MM.1S (cell line): ENCODE measurements around the gene SH2D7.

ENCODE experiments used
- DNase-seq: peaks from one replicate; pipeline ENCODE4 v3.0.0-alpha.2; 2015
- H2AFZ ChIP-seq: fragments of 300-600 bp; sonication (generic); 2 replicates; pipeline ENCODE4 v1.6.0; 2016; ENCODE audit warnings: antibody characterized with exemption, low read length
- H3F3A ChIP-seq: fragments of 300-600 bp; sonication (generic); 2 replicates; pipeline ENCODE4 v1.6.1; 2016; ENCODE audit warnings: mild to moderate bottlenecking, antibody characterized with exemption, low read length, moderate library complexity, mixed read lengths; ENCODE audit not compliant: insufficient read depth
- H3K27ac ChIP-seq: fragments of 300-600 bp; sonication (generic); 2 replicates; pipeline ENCODE4 v1.5.1; 2016; ENCODE audit warnings: mild to moderate bottlenecking, low read length
- H3K27me3 ChIP-seq: fragments of 300-600 bp; sonication (generic); replicated peaks from 2 replicates; pipeline ENCODE4 v1.6.0; 2016; ENCODE audit warnings: low read length; ENCODE audit not compliant: insufficient read depth
- H3K36me3 ChIP-seq: fragments of 300-600 bp; sonication (generic); replicated peaks from 2 replicates; pipeline ENCODE4 v1.6.1; 2016; ENCODE audit warnings: mild to moderate bottlenecking, low read length, mixed read lengths; ENCODE audit not compliant: insufficient read depth
- H3K4me1 ChIP-seq: fragments of 300-600 bp; sonication (generic); 2 replicates; pipeline ENCODE4 v1.6.1; 2016; ENCODE audit warnings: low read length, mixed read lengths
- H3K4me2 ChIP-seq: fragments of 300-600 bp; sonication (generic); 2 replicates; pipeline ENCODE4 v1.6.0; 2016; ENCODE audit warnings: low read depth, low read length
- H3K4me3 ChIP-seq: fragments of 300-600 bp; sonication (generic); 2 replicates; pipeline ENCODE4 v1.5.1; 2016; ENCODE audit warnings: low read length, mixed read lengths
- H3K79me2 ChIP-seq: fragments of 300-600 bp; sonication (generic); 2 replicates; pipeline ENCODE4 v1.6.1; 2016; ENCODE audit warnings: mixed run types, low read length, mixed read lengths
- H3K9ac ChIP-seq: fragments of 300-600 bp; sonication (generic); 2 replicates; pipeline ENCODE4 v1.6.1; 2016; ENCODE audit warnings: low read length, mixed read lengths
- H3K9me2 ChIP-seq: fragments of 300-600 bp; sonication (generic); replicated peaks from 2 replicates; pipeline ENCODE4 v1.6.1; 2016; ENCODE audit warnings: mild to moderate bottlenecking, low read length, mixed read lengths; ENCODE audit not compliant: insufficient read depth
- H3K9me3 ChIP-seq: fragments of 300-600 bp; sonication (generic); replicated peaks from 2 replicates; pipeline ENCODE4 v1.6.1; 2016; ENCODE audit warnings: mild to moderate bottlenecking, low read length, mixed read lengths; ENCODE audit not compliant: insufficient read depth
- H4K20me1 ChIP-seq: fragments of 300-600 bp; sonication (generic); 2 replicates; pipeline ENCODE4 v1.6.1; 2016; ENCODE audit warnings: mild to moderate bottlenecking, low read length, moderate library complexity, mixed read lengths; ENCODE audit not compliant: insufficient read depth
- EZH2 ChIP-seq: fragments of 300-600 bp; sonication (generic); optimal IDR thresholded peaks from 2 replicates; pipeline ENCODE3; 2017; ENCODE audit warnings: low read depth, mild to moderate bottlenecking, antibody characterized with exemption, low read length, mixed read lengths
- EZH2phosphoT487 ChIP-seq: fragments of 300-600 bp; sonication (generic); IDR thresholded peaks from 2 replicates; pipeline ENCODE4 v1.6.1; 2018; ENCODE audit warnings: antibody characterized with exemption, low read length
- TF ChIP-seq, protein P1 (sequence below): fragments of 300-600 bp; sonication (generic); IDR thresholded peaks from 2 replicates; pipeline ENCODE4 v1.5.1; 2016; ENCODE audit warnings: antibody characterized with exemption, low read length, mixed read lengths

SH2D7 gene

DNA sequence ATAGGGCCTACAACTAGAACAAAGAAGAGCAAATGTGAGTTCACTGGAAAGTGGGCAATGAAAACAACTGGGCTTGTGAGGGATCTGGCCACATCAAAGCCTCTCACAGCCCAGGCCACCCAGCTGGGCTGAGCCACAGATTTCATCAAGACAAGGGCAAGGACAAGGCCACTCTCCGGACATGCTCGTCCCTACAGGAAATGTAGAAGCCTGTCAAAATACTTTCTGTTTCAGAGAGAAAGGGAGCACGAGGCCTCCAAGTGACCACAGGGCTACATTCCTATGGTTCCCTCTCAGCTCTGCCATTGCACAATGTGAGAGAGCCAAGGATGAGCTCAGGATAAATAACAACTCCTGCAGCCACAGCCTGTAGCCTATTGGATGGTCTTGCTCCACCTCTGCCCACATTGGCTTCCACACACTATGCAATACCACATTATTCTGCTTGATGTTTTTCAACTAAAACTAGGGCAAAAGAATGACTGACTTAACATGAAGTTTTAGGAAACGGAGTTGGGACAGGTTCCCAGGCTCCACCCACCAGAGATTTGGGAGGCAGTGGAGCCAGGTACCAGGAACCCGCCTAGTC lies 27.0 kb upstream of the SH2D7 start:
- peak; percentile 67 for DNase-seq
- H3K79me2 ChIP-seq: peaks cover 86% of the 10 kb centered on the region

DNA sequence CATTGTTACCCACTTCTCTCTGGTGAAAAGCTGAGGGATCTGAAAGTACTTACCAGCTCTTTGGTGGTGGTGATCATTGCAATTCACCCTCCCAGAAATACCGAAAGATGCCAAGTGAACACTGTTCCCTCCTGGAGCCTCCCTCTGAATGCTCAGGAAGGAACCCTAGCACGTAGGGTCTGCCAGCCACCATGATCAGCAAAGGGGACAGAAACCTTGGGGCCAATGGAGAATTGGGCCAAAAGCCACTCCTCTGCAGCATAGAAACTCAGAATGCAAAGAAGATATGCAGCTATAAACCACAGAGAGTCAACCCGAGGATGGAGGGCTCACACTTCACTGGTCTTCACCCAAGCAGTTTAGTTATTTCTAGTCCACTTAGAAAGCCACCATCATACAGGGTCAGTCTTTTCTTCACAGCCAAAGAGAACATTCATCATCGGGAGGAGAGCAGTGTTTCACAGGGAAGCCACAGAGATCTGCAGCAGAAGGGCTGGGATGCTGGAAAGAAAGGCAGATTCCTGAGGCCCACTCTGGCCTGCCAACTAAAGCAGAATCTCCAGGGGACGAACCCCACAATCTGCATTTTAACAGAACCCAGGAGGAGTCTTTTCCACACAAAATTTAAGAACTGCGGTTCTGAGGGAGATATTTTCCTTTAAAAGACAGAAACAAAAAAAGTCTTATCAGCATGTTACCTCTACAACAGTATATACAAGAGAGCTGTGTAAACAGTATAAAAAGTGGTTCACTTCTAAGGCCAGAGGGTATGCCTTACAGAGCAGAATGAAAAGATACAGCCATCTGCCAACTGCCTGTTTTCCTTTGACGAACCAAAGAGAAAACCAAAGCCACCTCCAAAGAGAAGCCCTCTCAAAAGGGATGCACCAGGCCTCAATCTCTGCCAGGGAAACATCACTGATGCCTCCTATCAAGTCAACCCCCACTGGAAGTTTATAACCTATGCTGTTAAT lies 26.1 kb upstream of the SH2D7 start:
- H3K9ac ChIP-seq: no peak overlapping the region
- no peaks in the 10 kb centered on the region for H3K36me3 ChIP-seq
- TF ChIP-seq EZH2 (no peak), EZH2phosphoT487 (no peak)
- TF ChIP-seq, protein P1, sequence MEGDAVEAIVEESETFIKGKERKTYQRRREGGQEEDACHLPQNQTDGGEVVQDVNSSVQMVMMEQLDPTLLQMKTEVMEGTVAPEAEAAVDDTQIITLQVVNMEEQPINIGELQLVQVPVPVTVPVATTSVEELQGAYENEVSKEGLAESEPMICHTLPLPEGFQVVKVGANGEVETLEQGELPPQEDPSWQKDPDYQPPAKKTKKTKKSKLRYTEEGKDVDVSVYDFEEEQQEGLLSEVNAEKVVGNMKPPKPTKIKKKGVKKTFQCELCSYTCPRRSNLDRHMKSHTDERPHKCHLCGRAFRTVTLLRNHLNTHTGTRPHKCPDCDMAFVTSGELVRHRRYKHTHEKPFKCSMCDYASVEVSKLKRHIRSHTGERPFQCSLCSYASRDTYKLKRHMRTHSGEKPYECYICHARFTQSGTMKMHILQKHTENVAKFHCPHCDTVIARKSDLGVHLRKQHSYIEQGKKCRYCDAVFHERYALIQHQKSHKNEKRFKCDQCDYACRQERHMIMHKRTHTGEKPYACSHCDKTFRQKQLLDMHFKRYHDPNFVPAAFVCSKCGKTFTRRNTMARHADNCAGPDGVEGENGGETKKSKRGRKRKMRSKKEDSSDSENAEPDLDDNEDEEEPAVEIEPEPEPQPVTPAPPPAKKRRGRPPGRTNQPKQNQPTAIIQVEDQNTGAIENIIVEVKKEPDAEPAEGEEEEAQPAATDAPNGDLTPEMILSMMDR: no peak
- H3K27me3 ChIP-seq: no peaks in the 10 kb centered on the region
- no peaks in the 10 kb centered on the region for H3K9me3 ChIP-seq
- peaks cover 84% of the 10 kb centered on the region for H3K79me2 ChIP-seq
- H4K20me1 ChIP-seq: no peaks in the 10 kb centered on the region
- H2AFZ ChIP-seq: no peak overlapping the region
- H3K9me2 ChIP-seq: no peaks in the 10 kb centered on the region
- peaks cover 49% of the 10 kb centered on the region for H3F3A ChIP-seq
- H3K4me2 ChIP-seq: peak overlapping the region; percentile 81
- peak; percentile 58 for DNase-seq
- H3K4me3 ChIP-seq: peak overlapping the region; percentile 25
- peak overlapping the region; percentile 56; the same call in 1 of the 2 replicates for H3K27ac ChIP-seq
- H3K4me1 ChIP-seq: peaks cover 76% of the 10 kb centered on the region

More for the DNA sequence above, 27.0 kb upstream of the SH2D7 start:
- Histone ChIP-seq H3K4me1 (peaks cover 75% of the 10 kb centered on the region), H3K9me3 (no peaks in the 10 kb centered on the region), H3K4me3 (peak overlapping the region; percentile 25), H3K27ac (peak overlapping the region; percentile 56; the same call in 1 of the 2 replicates), H3K9me2 (no peaks in the 10 kb centered on the region), H4K20me1 (no peaks in the 10 kb centered on the region), H3K27me3 (no peaks in the 10 kb centered on the region), H2AFZ (no peak overlapping the region), H3K9ac (no peak overlapping the region), H3F3A (peaks cover 49% of the 10 kb centered on the region), H3K36me3 (no peaks in the 10 kb centered on the region), H3K4me2 (peak overlapping the region; percentile 81)
- TF ChIP-seq EZH2phosphoT487 (no peak), EZH2 (no peak)
- TF ChIP-seq, protein P1: no peak

DNA sequence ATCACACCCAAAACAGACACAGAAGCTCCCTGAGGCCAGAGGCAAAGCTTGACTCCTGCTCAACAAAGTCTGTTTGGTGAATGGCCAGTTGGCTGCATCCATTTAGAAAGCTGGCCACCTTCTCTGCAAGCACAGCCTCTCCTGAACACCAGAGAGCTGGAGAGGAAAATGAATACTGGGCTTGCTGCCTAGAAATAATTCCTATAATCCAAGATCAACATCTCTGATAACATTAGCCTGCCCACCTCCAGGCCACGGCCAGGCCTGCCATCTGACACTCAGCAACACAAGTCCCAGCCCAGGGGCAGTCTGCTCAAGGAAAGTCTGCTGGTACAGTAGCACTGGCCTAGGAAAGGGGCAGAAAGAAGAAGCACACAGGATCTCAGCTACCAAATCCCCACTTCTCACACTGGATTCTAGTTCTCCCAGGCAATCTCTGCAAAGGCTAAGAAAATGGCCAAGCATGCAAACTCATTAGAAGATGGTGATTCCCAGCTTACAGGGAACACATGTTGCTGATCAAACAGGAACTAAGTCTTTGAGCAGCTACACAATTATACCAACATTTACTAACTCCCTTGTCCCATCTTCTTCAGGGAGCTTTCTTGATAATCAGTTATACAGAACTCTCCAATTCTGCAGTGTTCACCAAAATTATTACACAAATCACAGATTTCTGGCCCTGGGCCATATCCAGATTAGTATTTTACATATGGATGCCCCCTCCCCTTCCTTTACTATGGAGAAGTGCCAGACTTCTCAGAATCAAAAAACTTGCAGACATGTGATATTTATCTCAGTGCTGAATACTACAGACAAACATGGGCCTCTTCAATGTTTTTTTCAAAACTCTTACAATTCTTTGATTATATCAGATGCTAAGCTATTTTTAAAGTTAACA lies 24.8 kb upstream of the SH2D7 start:
- H2AFZ ChIP-seq: no peak overlapping the region
- no peak overlapping the region for H3K9ac ChIP-seq
- TF ChIP-seq EZH2 (no peak), EZH2phosphoT487 (no peak)
- TF ChIP-seq, protein P1: no peak
- H3K27me3 ChIP-seq: no peaks in the 10 kb centered on the region
- H3K4me2 ChIP-seq: peak overlapping the region; percentile 51; the same call in 1 of the 2 replicates
- H3K79me2 ChIP-seq: peaks cover 96% of the 10 kb centered on the region
- H3F3A ChIP-seq: peaks cover 39% of the 10 kb centered on the region
- no peak overlapping the region for H3K27ac ChIP-seq
- no peak overlapping the region for H3K4me3 ChIP-seq
- H3K4me1 ChIP-seq: peaks cover 75% of the 10 kb centered on the region
- DNase-seq: no peak
- H3K36me3 ChIP-seq: no peaks in the 10 kb centered on the region
- H4K20me1 ChIP-seq: no peaks in the 10 kb centered on the region
- H3K9me2 ChIP-seq: no peaks in the 10 kb centered on the region
- H3K9me3 ChIP-seq: no peaks in the 10 kb centered on the region
